Fibroblast of peridontal ligament (primary cell): ENCODE results near the gene NFYC.
A peak's percentile ranks its signal among the peaks of the same experiment; 100 is the strongest.

Experiments used
- DNase-seq: peaks from one replicate; pipeline ENCODE4 v3.0.0-alpha.2; 2010; ENCODE audit errors: extremely low read depth

The NFYC gene

DNA sequence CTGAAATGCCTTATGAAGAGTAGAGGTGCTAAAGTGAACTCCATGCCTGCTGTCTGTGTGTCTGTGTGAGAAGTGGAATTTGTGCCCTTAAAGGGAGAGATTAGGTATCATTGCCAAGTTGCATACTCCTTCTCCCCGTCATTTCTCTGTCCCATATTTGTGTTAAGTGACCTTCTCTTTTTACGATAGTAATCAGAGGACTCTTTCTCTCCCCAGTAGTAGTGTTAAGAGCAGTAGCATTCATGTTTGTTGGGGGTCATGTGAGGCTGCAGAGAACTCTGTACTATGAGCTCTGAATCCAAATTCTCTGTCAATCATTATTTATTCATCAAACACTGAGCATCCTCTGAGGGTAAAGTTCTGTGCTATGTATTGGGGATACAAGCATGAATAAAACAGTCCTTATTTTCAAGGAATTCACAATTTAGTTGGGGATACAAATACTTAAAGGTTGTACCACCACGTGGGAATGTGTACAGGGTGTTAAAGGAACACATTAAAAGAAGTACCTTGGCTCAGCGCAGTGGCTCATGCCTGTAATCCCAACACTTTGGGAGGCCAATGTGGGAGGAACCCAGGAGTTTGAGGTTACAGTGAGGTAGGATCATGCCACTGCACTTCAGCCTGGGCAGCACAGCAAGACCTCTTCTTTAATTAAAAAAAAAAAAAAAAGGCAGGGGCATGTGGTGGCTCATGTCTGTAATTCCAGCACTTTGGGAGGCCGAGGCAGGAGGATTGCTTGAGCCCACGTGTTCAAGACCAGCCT lies 67.3 kb downstream of the NFYC start:
- DNase-seq = no peak

DNA sequence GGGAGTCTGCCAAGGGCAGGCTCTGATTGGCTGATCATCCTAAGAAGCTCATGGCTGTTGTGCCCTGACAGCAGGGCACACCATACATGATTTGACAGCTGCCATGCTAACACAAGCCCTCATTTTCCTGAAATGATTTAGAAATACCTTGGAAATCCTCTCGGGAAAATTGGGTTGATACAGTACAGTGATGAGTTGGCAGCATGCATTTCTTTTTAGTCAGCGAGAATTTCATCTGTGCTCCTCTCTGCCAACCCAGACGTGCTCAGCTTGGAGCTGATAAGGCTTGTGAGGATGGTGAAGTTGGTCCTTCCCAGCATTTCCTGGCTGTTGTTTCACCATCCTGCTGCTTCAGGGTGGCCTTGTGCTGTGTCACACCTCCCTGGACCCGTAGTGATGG lies 69.5 kb downstream of the NFYC start:
- peak; percentile 61 for DNase-seq

DNA sequence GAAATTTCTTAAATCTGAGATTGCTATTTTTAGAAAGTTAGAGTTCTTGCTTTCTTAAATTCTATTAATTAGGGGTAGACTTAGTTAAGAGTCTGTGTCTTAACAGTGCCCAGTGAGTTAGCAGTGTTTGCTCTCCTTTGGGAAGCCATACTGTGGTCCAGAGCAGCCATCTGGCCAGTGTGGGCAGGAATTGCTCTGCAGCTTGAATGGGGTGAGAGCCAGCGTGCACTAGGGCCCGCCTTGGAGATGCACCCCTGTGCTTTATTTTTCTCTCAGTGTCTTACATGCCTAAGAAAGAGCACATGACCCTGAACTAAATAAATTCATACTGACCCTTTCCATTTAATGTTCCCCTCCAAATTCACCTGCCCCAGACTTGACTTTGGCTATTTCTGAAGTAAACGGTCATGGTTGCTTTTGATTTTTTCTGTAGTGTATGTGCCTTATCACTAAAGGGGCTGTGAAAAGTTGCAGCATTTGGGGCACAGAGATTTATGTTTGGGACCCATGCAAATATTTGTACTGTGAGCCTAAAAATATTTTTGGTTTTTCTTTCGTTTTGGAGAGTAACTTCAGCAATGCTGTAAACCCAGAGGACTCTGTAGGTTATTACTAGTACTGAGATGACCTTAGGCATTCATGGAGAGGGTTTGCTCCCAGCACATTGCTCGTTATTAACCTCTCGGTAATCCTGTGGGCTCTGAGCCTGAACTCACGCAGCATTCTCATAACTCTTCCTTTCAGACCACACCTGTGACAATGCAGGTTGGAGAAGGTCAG lies 70.8 kb downstream of the NFYC start:
- no peak for DNase-seq

DNA sequence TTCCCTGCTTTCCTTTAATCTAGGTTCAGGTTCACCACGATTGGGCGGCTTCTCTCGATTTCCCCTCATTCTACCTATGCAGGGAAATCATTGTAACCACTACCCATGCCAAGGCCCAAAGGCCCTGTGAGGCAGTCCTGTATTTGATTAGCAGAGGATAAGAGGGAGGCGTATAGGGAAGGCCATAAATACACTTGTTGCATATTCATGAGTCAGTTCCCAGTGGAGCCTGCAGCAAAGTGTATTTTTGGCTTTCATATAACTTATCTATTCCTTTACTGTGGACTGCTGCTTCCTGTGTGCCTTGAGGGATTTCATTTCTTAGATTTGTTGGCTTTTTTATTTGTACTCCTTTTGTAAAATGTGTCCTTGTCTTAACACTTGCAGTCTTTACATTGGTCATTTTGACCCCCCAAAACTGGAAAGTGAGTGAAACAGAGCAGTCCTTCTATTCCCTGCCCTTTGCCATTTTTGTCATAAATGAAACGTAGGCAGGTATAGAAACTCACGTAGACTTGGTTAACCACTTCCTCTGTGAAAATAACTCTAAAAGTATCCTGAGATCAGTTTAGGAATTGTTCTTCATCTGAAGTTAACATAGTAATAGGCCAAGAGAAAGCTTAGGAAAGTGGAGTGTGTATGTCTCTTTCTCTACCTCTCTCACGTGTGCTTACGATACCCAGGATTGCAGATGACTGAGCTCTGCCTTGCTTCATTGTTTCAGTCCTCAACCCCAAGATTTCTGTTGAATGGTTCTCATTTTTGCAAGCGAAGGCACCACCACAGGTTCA lies 72.4 kb downstream of the NFYC start:
- DNase-seq = peak; percentile 38

DNA sequence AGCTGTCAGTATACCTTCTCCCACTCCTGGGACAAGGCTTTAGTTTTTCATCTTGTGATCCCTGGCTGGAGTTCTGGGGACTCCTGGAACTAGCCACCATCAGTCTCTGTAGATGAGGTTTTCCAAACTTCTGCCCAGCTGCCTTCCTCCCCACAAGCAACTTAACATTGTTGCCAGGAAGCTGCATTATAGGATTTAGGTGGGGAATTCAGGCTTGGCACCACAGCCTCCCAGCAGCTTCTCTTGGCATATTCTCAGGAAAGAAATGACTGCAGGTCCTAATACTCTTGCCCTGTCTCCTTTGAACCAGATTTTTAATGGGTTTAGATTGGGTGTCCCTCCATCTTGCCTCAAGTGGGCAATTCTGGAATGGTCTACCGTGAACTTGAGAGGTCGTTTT lies 73.5 kb downstream of the NFYC start:
- no peak for DNase-seq

DNA sequence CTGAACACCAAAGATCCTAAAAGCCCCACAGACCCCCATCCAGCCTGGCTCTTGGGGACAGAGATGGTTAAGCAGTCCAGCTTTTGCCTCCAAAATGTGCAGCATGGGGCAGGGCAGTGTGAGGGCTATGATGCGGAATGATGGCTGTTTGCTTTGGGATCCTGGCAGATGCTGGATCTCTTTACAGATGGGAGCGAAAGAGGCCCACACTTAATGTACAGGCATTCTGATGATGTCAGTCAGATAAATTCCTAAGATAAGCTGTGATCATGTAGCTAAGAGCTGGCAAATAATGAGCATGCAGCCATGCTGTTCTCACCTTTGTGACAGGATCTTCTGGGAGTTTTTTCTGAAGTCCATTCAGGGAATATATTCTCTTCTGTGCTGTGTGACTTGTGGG lies 74.5 kb downstream of the NFYC start:
- no peak for DNase-seq

DNA sequence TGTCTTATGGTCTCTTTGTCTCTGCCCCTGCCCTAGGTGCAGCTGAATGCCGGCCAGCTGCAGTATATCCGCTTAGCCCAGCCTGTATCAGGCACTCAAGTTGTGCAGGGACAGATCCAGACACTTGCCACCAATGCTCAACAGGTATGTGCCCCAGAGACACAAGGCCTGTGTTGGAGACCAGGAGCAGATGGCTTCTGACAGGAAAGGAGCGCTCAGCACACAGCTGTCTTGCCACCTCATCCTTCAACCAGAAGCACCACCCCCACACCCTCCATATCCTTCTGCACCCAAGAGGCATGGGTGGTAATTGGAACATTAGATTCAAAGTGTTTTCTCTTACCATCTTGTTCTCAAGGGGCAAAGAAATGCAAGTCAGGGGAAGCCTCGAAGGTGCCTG lies 75.1 kb downstream of the NFYC start:
- no peak for DNase-seq

DNA sequence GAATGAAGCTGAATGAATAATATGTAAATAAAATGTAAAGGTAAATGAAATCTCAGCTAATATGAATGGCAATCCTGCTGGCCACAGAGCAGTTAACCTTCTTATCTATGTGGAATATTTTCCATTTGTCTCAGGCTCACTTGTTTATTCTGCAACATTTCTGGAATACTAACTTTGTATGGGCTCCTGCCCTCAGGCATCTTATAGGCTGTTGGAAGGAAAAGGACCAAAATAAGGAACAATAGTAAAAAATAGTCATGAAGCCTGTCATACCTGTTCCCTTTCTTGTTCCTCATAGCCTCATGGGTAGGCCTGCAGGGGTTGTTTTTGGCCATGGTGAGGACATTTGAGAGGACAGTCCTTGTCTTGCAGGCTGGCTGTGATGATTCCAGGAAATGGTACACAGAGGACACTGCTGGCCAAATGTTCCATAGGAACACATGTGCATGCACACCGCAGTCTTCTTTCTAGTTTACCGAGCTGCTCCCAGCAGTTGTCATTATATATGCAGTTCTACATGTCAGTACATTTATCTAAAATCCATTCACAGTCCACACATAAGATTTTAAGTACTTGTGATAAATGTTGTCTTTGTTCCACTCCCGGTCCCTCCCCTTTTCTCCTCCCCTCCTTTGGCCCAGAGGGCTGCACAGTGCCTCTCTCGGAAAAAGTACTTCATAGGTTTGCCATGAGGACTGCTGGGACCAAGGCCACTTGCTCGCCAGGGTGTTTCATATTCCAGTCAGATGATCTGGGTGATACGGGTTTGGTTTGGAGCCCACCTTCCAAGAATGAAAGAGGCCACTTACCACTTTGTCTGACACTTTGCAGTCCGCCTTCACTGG lies 76.9 kb downstream of the NFYC start:
- DNase-seq = no peak

DNA sequence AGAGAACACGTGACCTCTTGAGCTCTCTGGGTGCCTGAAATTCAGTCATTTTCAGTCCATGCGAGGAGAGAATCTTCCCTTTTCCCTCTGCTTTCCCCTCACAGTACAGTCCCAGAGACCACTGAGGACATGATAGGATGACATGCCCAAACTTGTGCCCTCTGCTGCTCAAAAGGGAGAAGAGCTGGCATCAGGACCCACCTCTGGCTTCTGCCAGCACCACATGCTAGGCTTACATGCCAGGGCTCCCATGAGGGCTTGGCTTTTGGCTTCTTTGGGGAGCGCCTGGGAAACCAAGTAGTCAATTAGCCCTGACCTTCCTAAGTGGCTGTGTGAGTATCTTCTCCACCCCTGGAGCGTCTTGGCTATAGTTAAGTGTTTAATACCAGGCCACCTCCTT lies 78.3 kb downstream of the NFYC start:
- DNase-seq = no peak

DNA sequence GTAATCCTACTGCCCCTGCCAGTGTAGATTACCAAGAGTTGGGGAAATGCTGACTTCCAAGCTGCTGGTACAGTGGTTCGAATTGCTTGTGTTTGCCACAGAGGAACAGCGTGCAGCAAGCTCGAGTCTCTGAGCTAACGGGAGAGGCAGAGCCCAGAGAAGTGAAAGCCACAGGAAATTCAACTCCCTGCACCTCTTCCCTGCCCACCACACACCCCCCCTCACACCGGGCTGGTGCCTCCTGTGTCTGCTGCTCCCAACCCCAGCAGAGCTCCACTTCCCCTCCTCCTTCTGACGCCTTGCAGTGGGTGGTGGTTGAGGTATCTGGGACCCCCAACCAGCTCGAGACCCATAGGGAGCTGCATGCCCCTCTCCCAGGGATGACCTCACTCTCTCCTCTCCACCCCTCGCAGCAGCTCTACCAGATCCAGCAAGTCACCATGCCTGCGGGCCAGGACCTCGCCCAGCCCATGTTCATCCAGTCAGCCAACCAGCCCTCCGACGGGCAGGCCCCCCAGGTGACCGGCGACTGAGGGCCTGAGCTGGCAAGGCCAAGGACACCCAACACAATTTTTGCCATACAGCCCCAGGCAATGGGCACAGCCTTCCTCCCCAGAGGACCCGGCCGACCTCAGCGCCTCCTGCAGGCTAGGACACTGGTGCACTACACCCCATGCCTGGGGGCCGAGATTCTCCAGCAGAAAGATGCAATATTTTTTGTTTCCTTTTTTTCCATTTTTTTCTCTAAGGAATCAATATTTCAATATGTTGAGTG lies 79.0 kb downstream of the NFYC start:
- no peak for DNase-seq

DNA sequence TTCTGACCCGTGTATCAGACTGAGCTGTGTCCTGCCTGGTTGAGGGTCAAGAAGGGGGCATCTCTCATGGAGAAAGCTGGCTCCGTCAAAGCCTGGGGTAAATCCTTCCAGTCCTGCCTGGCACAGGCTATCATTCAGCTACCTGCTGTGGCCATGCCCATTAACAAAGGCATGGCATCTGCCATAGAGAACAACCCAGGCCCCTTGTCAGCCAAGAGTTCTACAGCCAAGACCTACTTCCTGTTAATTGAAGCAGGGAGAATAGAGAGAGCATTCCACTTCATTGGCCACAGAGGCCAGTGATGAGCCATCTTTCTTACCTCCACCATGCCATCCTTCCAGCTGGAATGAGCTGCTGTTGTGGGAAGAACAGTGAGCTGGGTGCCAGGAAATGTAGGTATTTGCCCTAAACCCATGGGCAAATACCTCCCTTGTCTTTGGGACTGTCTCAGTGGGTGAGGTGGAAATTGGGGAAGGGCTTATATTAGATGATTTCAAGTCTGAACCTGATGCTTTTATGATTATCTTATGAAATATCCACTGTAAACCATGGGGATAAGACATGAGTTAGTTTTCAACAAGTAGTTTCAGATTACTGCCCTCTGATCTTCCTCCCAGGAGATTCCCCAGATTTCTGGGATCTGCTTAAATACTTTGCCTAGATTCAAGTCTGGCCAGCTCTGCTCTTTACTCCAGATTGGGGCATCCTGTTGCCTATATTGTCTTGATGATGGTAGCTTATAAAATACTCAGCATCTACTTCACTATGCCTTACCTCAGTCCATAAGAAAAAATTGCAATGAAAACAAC lies 80.8 kb downstream of the NFYC start:
- peak; percentile 57 for DNase-seq

DNA sequence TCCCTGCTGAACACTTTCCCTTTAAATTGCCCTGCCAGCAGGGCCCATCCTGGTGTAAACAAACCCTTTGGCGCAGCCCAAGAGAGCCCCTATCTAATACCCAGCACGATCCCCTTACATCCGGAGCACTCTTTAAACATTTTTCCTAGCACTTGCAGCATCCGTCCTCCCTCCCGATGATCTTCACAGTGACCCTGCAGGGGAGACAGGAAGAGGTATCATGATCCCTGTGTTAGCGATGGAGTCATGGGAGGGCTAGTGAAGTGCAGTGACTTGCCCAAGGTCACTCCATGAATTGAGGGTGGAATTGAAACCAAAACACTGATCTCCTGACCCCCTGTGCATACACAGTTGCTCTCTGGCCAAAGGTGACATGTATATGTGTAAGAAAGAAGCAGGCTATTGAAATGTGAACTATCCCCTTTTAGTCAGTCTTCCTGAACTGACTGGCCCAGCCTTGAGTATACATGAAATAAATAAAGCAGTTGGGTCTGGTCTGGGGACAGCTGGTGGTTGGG lies 82.3 kb downstream of the NFYC start:
- no peak for DNase-seq

DNA sequence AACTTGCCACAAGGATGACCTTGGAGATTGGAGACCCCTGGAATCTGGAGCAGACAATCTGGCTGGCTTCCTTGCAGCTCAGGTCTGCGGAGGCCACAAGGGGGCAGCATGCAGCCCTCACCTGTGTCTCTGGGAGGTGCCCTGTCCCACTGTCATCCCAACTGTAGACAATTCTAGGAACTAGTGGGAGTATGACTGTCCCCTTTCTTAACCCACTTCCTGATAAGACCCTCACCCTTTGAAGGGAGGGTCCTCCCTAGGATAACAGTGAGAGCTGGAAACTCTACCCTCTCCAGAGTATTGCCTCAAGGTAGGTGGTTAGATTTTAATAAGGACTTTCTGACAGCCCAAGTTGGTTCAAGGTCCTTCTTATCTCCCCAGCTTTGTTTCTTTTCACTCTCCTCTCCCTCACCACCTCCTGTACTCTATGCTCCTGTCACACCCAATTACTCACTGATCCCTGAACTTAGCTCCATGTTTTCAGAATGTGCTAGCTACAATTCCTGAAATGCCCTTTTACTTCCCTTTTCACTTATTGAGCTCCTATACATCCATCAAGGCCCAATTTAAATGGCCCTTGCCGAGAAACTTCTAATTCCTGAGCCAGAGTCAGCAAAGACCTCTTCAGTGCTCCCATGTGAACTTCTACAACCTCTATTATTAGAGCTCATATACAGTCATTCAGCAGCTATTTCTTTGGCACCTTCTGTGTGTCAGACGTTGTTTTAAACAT lies 82.9 kb downstream of the NFYC start:
- no peak for DNase-seq

DNA sequence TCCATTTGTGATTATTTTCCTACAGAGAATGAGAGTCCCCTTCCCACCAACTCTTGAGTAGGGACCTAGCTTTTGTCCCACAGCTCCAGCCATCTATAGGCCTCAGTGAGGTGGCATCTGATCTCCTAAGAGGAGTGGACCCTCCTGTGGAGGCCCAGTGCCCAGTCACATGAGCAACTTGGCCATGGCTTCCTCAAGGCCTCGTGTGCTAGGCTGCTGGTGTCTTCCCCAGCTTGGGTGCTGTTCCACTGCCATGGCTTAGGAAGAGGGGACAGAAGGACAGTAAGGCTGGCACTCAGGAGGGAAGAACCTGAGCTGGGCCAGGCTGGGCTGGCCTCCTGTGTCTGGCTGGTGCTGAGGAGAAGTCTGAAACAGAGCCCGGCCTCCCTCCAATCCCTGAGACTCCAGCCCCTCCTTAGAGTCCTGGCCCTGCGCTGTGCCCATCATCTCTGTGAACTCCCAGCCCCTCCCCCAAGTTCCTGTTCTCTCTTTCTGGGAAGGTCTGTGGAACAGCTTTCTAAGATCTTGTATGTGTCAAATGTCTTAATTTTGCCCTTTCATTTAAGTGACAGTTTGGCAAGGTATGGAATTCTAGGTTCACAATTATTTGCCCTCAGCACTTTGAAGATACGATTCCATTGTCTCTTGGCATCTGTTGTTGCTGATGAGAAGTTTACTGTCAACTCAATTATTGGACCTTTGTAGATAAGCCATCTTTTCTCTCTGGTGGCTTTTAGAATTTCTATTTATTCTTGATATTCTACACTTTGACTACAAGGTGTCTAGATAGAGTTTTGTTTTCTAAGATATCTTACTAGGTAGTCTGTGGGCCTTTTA lies 85.0 kb downstream of the NFYC start:
- no peak for DNase-seq

DNA sequence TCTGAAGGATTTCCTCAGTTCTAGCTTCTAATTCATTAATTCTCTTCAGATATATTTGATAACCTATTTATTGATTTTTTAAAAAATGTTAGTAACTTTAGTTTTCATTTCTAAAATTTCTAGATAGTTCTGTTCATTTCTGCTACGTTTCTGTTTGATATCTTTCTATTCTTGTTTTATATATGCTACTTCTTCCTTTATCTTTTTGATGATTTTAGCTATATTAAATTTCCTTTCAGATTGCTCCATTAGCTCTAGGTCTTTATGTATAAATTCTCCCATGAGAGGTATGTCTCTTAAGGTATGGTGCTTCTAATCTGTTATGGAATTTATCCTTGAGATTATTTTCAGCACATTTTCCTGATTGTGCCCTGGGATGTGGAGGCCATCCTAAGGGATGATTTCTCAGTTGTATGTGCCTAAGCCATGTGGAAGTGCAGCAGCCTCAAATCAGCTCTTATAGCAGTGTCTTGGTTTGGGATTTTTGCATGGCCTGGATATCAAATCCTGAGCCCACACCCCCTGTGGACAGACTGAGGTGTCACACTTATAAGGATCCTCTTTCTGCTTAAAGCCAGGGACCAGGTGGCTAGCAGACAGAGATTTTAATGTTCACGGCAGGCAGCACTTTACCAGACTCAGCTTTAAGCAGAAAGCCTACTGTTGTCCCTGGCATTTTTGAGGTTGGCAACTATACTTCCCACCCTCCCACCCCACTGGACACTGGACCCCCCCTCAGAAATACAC lies 85.9 kb downstream of the NFYC start:
- DNase-seq = no peak

DNA sequence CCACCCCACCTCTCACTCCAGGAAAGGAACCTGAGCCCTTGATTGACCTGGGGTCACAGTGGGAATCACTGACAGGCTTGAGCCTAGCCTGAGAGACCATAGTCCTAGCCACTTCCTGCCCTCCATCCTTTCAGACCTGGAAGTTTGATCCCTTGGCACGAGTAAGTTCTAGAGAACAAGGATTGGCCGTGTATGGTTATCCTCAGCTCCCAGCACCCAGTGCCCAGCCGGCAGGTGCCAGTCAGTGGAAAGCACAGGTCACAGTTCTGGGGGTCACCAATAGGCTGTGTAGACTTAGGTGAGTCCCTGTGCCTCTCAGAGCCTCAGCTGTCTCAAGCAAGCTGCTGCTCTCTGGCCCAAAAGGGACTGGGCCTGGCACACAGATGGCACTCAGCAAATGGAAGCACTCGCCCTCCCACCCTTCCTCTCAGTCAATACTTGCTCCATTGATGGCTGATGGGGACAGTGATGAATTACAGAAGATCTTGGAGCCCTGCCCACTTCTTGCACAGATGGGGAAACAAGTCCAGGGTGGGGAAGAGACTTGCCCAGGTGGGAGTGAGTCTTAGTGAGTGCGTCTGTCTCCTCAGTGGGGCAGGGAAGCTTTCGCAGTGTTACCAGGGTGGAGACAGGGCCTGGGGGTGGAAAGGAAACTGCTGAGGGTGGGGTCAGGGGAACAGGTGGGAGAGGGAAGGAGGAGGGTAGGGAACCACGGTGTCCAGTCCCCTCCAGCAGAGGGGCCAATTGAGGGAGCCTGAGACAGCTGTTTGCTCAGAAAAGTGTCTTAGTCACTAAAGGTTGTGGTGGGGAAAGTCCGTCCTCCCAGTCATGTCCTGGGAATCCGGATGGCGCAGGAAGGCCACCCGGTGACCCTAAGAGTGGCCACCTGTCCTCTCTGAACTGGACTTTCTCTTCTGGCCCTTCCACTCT lies 89.4 kb downstream of the NFYC start:
- DNase-seq = no peak
